NK-92 (cell line): ENCODE measurements around the gene CLNS1A.
"Not testable (repeated sequence)": the region's sequence is repeated elsewhere in the genome, so short reads cannot be mapped to it uniquely, and the experiment has no call there.

Experiments used
- DNase-seq: peaks from one replicate; lab custom pipeline; 2025; ENCODE audit not compliant: unreplicated experiment; lab: John Stamatoyannopoulos, UW

CLNS1A gene

GRCh38 chr11:77637345-77638165 lies at the start of gene CLNS1A:
Gene CLNS1A, minus strand, starts transcription at chr11:77637794. Its CDS starts 80 bp downstream, at chr11:77637714.
- no peak for DNase-seq

- DNase-seq: no peak
These were observed 49.5 kb upstream of the CLNS1A start for GRCh38 chr11:77687088-77687487.

GRCh38 chr11:77677138-77677537 lies 39.5 kb upstream of the CLNS1A start:
- DNase-seq: no peak

GRCh38 chr11:77672264-77672663 lies 34.7 kb upstream of the CLNS1A start:
- no peak for DNase-seq

- DNase-seq: no peak
These were observed 32.4 kb upstream of the CLNS1A start for GRCh38 chr11:77669848-77670511.

GRCh38 chr11:77668760-77669159 lies 31.2 kb upstream of the CLNS1A start:
- no peak for DNase-seq

- no peak for DNase-seq
These were observed 27.8 kb upstream of the CLNS1A start for GRCh38 chr11:77665240-77665965.

GRCh38 chr11:77661670-77662069 lies 24.1 kb upstream of the CLNS1A start:
- DNase-seq: no peak

GRCh38 chr11:77660947-77661346 lies 23.4 kb upstream of the CLNS1A start:
- no peak for DNase-seq

GRCh38 chr11:77658213-77659013 lies 20.8 kb upstream of the CLNS1A start:
- DNase-seq: no peak

GRCh38 chr11:77656362-77656761 lies 18.8 kb upstream of the CLNS1A start:
- DNase-seq: no peak

- DNase-seq: no peak
These were observed 17.3 kb upstream of the CLNS1A start for GRCh38 chr11:77654770-77655434.

- DNase-seq: no peak
These were observed 12.5 kb upstream of the CLNS1A start for GRCh38 chr11:77650123-77650522.

GRCh38 chr11:77647654-77648305 lies 10.2 kb upstream of the CLNS1A start:
- no peak for DNase-seq

GRCh38 chr11:77644887-77645286 lies 7.3 kb upstream of the CLNS1A start:
- DNase-seq: no peak

- no peak for DNase-seq
These were observed 4.6 kb upstream of the CLNS1A start for GRCh38 chr11:77642228-77642627.

GRCh38 chr11:77636731-77637344 lies 756 bp downstream of the CLNS1A start:
- no peak for DNase-seq

- not testable (repeated sequence) for DNase-seq
These were observed 3.7 kb downstream of the CLNS1A start for GRCh38 chr11:77633926-77634325.

- DNase-seq: no peak
These were observed 7.4 kb downstream of the CLNS1A start for GRCh38 chr11:77630157-77630710.
